22Rv1 (cell line): ENCODE measurements around the gene INTS12.

ENCODE experiments used
- CTCF ChIP-seq: fragments of 450-650 bp; IDR thresholded peaks from 2 replicates; pipeline ENCODE4 v1.5.1; 2017; ENCODE audit warnings: mild to moderate bottlenecking
- ZFX ChIP-seq: fragments of 450-650 bp; IDR thresholded peaks from 2 replicates; pipeline ENCODE4 v1.6.1; 2017; ENCODE audit warnings: antibody characterized with exemption, borderline replicate concordance

DNA sequence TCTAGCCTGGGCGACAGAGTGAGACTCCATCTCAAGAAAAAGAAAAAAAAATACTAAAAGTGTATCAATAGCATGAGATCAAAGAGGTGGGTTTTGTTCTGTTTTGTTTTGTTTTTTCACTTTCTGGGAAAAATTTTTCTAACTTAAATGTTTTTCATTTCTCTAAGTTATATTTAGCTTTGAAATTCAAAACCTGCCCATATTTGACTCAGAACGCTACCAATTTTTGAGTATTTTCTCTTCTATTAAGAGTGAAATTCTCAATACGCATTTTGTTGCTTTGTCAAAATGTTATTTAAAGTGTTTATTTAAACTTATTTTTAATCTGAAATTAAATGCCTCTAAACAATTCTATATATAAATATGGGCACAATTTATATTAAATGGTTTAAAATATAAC is 39.7 kb upstream of the INTS12 start:
- no peak for TF ChIP-seq CTCF
- TF ChIP-seq ZFX, result no peak
